NT2/D1 (cell line): Measurements from ENCODE around the gene UBC.
"Not testable (repeated sequence)": the region's sequence is repeated elsewhere in the genome, so short reads cannot be mapped to it uniquely, and the experiment has no call there.

Source experiments
- DNase-seq: peaks from one replicate; pipeline ENCODE4 v3.0.0-alpha.2; 2011; ENCODE audit warnings: low read depth, low spot score
- H3K27me3 ChIP-seq: 2 replicates; pipeline ENCODE4 v1.6.0; 2011; ENCODE audit warnings: mild to moderate bottlenecking; ENCODE audit not compliant: insufficient read length, insufficient read depth
- H3K36me3 ChIP-seq: 2 replicates; pipeline ENCODE4 v1.6.1; 2011; ENCODE audit warnings: mild to moderate bottlenecking, low read length, mixed read lengths; ENCODE audit not compliant: insufficient read depth, insufficient read length
- H3K4me1 ChIP-seq: 2 replicates; pipeline ENCODE4 v1.5.1; 2011; ENCODE audit not compliant: insufficient read depth, insufficient read length
- H3K4me3 ChIP-seq: 2 replicates; pipeline ENCODE4 v1.5.1; 2011; ENCODE audit warnings: low read depth; ENCODE audit not compliant: insufficient read length
- H3K9ac ChIP-seq: 2 replicates; pipeline ENCODE4 v1.6.0; 2011; ENCODE audit warnings: low read depth; ENCODE audit not compliant: insufficient read length
- H3K9me3 ChIP-seq: 2 replicates; pipeline ENCODE4 v1.5.1; 2011; ENCODE audit warnings: mild to moderate bottlenecking, low read length; ENCODE audit not compliant: insufficient read depth
- SUZ12 ChIP-seq: IDR thresholded peaks from 2 replicates; pipeline ENCODE4 v1.6.1; 2011; ENCODE audit not compliant: insufficient read length, insufficient read depth; ENCODE audit errors: extremely low read depth
- YY1 ChIP-seq: IDR thresholded peaks from 2 replicates; pipeline ENCODE4 v1.6.1; 2011; ENCODE audit not compliant: insufficient read length, insufficient read depth
- ZNF274 ChIP-seq: IDR thresholded peaks from 2 replicates; pipeline ENCODE4 v1.6.1; 2011; ENCODE audit warnings: mild to moderate bottlenecking, low read depth, low read length

Gene UBC

GRCh38 chr12:124917135-124917840, 2.8 kb upstream of the UBC start:
- Histone ChIP-seq H3K9ac (peak overlapping the region; percentile 99), H3K4me1 (peaks cover 9% of the 10 kb centered on the region), H3K9me3 (no peaks in the 10 kb centered on the region), H3K27me3 (no peaks in the 10 kb centered on the region), H3K4me3 (peak overlapping the region; percentile 31), H3K36me3 (peaks cover 17% of the 10 kb centered on the region)
- TF ChIP-seq SUZ12 (no peak), YY1 (peak; percentile 8)
- DNase-seq = peak; percentile 98

GRCh38 chr12:124916374-124917134, 2.1 kb upstream of the UBC start:
- Histone ChIP-seq H3K4me1 (peaks cover 8% of the 10 kb centered on the region), H3K9ac (peak overlapping the region; percentile 99), H3K27me3 (no peaks in the 10 kb centered on the region), H3K9me3 (no peaks in the 10 kb centered on the region), H3K4me3 (peak overlapping the region; percentile 16), H3K36me3 (peaks cover 19% of the 10 kb centered on the region)
- TF ChIP-seq SUZ12 = no peak
- peak; percentile 5 for TF ChIP-seq YY1
- DNase-seq = no peak

GRCh38 chr12:124915239-124916236, 1.1 kb upstream of the UBC start:
- Histone ChIP-seq H3K36me3 (peaks cover 29% of the 10 kb centered on the region), H3K27me3 (no peaks in the 10 kb centered on the region), H3K9me3 (no peaks in the 10 kb centered on the region), H3K4me1 (peaks cover 8% of the 10 kb centered on the region), H3K9ac (peak overlapping the region; percentile 99), H3K4me3 (peak overlapping the region; percentile 99)
- DNase-seq = no peak
- TF ChIP-seq ZNF274 (no peak), YY1 (no peak), SUZ12 (no peak)

- peaks cover 2% of the 10 kb centered on the region for H3K4me1 ChIP-seq
- no peaks in the 10 kb centered on the region for H3K27me3 ChIP-seq
- TF ChIP-seq YY1 (peak; percentile 40), SUZ12 (no peak)
- H3K9me3 ChIP-seq = no peaks in the 10 kb centered on the region
- peak overlapping the region; percentile 99 for H3K9ac ChIP-seq
- no peak for DNase-seq
- peak overlapping the region; percentile 99 for H3K4me3 ChIP-seq
- H3K36me3 ChIP-seq = peaks cover 29% of the 10 kb centered on the region
Measured at GRCh38 chr12:124913474-124914391, 717 bp downstream of the UBC start.

- not testable (repeated sequence) for H3K4me1 ChIP-seq, H3K27me3 ChIP-seq, H3K9me3 ChIP-seq, DNase-seq, H3K9ac ChIP-seq
- Histone ChIP-seq H3K36me3 (peaks cover 29% of the 10 kb centered on the region), H3K4me3 (peak overlapping the region; percentile 99)
Measured at GRCh38 chr12:124912529-124913287, 1.7 kb downstream of the UBC start.

- peaks cover 29% of the 10 kb centered on the region for H3K36me3 ChIP-seq
- not testable (repeated sequence) for H3K9ac ChIP-seq, H3K9me3 ChIP-seq, DNase-seq, H3K27me3 ChIP-seq, H3K4me3 ChIP-seq, H3K4me1 ChIP-seq
Measured at GRCh38 chr12:124911521-124911920, 2.9 kb downstream of the UBC start.
